GM19324 (cell line): ENCODE measurements around the gene SPIB.

Source experiments
- ATAC-seq: cut with Tn5 transposase; IDR thresholded peaks from one replicate; pipeline ENCODE4 v1.9.1; 2021; ENCODE audit warnings: mild to moderate bottlenecking, moderate library complexity; ENCODE audit not compliant: unreplicated experiment, low FRiP score

SPIB gene

DNA sequence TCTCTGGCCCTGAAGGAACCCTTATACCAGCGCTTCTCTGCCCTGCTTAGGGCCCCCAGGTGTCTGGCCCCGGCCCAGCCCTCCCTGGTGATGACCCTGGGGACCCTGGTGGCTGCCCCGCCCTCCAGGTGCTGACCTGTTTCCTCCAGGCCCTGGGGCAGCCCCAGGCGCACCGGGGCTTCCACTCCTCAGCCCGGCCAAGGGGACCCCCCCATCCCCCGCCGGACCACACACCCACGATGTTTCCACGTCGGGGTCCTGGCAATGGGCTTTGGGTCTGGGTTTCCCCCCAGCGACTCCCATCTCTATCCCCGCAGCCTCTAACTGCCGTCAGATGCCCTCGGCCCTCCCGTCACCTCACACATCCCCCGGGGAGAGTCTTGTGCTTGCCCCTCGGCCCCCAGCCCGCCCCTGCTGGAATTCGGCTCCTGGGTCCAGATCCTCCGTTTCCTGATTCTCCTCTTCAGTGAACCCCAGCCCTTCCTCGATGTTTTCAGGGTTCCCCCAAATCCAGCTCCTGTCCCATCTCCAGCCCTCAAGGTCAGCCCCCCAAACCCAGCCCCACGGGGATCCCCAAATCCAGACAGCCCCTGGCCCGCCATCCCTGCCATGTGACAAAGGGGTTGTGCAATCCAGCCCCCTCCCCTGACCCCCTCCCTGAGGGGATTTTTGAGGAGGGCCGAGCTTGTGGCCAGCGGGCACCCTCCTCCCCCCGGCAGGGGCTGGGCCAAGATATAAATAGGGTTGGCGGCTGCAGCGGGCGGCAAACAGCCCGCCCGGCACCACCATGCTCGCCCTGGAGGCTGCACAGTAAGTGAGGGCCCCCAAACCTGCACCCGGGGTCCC is at the start of gene SPIB:
SPIB (plus strand) TSS at position 763 of the 846 bp plus-strand sequence; CDS start at position 788, 25 bp downstream.
- ATAC-seq, result no peak

DNA sequence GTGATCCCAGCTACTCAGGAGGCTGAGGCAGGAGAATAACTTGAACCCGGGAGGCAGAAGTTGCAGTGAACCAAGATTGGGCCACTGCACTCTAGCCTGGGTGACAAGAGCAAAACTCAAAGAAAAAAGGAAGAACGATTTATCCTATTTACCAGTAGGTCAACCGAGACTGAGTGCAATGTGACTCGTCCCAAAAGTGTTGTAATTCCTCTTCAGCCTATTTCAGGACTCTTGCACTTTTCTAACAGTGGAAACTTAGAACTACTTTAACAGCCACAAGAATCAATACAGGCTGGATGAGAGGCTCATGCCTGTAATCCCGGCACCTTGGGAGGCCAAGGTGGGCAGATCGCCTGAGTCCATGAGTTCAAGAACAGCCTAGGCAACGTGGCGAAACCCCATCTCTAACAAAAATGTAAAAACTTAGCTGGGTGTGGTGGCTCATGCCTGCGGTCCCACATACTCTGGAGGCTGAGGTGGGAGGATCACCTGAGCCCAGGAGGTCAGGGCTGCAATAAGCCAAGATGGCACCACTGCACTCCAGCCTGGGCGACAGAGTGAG is 46.7 kb upstream of the SPIB start:
- ATAC-seq, result no peak

DNA sequence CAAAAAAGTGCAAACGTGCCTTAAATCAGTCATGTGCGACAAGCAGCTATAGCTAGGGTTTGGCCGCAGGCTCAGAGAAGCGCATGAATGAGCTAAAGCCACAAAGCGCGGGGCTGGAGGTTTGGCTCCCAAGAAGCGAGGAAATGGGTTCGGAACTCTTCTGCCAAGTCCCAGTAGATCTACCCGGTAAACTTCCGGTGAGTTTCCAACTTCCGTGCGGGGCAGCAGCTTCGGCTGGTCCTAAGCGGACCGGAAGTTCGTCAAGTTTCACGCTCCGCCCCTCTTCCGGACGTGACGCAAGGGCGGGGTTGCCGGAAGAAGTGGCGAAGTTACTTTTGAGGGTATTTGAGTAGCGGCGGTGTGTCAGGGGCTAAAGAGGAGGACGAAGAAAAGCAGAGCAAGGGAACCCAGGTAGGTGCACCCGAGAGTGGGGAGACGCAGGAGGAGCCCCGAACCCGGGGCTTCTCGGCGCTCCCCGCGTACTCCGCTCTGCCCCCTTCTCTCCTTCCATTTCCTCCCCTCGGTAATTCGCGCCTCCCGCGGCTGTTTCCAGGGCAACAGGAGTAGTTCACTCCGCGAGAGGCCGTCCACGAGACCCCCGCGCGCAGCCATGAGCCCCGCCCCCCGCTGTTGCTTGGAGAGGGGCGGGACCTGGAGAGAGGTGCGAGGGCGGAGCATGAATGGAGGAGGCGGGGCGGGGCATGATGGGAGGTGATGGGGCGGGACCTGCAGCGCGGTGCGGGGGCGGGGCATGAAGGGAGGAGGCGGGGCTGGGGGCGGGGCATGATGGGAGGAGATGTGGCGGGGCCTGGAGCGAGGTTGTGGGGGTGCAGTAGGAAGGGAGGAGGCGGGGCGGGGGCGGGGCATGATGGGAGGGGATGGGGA is 42.3 kb upstream of the SPIB start, which contains the start of gene NR1H2:
NR1H2 (plus strand) TSS at position 292 of the 885 bp plus-strand sequence. CDS start 1,149 bp downstream, outside the sequence.
- peak; percentile 85 for ATAC-seq

DNA sequence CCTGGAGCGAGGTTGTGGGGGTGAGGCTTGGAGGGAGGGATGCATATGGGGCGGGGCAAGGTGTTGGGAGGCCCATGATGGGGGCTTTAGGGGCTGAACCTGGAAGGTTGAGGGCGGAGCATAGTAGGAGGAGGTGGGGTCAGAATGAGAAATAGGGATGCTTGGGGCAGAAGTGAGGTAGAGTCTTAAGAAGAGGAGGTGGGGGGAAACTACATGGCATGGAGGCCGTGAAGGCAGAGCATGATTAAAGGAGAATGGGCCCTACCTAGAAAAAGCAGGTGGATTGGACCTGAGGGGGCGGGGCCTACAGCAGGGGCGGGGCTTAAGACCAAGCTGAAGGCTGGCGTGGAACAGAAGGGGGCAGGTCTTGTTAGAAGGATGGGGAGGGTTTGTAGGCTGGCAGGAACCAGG is 41.7 kb upstream of the SPIB start:
- no peak for ATAC-seq

DNA sequence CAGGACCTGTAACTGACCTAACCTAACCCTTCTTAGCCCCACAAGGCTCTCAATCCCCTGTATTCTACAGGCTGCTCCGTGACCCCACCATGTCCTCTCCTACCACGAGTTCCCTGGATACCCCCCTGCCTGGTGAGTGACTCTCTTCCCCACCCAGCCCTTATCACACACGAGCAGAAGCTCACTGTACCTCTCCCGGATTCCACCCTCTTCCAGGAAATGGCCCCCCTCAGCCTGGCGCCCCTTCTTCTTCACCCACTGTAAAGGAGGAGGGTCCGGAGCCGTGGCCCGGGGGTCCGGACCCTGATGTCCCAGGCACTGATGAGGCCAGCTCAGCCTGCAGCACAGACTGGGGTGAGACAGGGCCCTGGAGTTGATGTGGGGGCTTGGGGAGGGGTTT is 41.2 kb upstream of the SPIB start:
- no peak for ATAC-seq

DNA sequence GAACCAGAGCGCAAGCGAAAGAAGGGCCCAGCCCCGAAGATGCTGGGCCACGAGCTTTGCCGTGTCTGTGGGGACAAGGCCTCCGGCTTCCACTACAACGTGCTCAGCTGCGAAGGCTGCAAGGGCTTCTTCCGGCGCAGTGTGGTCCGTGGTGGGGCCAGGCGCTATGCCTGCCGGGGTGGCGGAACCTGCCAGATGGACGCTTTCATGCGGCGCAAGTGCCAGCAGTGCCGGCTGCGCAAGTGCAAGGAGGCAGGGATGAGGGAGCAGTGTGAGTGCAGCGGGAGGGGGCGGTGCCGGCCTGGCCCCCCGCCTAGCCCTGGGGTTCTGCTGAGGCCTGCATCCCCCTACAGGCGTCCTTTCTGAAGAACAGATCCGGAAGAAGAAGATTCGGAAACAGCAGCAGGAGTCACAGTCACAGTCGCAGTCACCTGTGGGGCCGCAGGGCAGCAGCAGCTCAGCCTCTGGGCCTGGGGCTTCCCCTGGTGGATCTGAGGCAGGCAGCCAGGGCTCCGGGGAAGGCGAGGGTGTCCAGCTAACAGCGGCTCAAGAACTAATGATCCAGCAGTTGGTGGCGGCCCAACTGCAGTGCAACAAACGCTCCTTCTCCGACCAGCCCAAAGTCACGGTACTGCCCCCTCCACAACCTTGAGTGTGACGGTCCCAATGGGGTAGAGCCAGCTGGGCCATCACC is 40.4 kb upstream of the SPIB start:
- ATAC-seq, result no peak

DNA sequence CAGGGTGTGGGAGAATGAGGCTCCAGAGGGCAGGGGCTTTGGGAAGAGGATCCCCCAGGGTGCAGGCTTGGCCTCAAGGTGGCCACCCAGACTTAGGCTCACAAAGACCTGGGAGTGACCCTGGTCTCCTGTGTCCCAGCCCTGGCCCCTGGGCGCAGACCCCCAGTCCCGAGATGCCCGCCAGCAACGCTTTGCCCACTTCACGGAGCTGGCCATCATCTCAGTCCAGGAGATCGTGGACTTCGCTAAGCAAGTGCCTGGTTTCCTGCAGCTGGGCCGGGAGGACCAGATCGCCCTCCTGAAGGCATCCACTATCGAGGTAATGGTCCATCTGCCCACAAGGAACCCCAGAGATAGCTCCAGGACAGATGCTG is 39.9 kb upstream of the SPIB start:
- no peak for ATAC-seq

DNA sequence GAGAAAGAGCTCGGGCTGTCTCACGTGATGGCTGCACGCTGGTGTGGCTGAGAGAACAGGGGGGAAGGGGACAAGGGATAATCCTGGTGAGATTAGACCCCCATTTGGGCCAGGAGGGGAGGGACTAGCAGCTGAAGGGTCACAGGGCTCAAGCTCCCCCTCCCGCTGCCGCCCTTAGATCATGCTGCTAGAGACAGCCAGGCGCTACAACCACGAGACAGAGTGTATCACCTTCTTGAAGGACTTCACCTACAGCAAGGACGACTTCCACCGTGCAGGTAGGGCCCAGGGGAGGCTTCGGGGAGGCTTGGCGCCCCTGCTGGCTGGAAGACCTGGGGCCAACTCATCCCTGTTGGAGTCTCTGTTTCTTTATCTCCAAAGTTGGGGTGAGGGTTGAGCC is 39.1 kb upstream of the SPIB start:
- no peak for ATAC-seq

DNA sequence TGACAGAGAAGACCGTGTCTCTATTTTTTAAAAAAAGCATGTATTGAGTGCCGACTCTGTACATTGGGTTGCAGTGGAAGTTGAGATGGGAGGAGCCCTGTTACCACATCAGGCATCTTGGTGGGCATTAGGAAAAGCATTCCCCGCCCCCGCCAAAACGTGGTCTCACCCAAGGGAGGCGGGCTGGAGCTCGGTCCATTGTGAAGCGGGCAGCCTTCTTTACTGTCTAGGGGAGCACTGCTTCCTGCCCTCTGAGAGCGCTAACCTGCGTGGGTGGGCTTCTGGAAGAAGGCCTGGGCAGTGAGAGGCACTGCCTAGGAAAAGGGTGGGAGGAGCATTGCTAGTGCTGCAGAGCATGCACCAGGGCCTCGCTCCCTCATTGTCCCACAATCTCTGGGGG is 38.6 kb upstream of the SPIB start:
- no peak for ATAC-seq

DNA sequence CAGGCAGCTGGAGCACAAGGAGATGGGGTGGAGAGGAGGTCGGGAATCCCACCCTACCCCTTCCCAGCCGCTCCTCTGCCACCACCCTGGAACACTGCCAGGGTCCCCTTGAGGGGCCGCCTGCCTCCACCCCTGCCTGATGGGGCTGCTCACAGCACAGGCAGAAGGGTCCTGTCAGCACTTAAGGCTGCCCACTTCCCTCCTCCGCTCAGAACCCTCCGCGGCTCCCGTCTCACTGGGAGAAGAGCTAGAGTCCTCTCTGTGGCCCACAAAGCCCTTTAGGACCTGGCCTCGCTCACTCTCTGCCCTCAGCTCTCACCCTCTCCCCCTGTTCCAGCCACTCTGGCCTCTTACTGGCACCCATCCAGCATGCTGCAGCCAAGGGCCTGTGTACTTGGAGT is 38.0 kb upstream of the SPIB start:
- ATAC-seq, result no peak

DNA sequence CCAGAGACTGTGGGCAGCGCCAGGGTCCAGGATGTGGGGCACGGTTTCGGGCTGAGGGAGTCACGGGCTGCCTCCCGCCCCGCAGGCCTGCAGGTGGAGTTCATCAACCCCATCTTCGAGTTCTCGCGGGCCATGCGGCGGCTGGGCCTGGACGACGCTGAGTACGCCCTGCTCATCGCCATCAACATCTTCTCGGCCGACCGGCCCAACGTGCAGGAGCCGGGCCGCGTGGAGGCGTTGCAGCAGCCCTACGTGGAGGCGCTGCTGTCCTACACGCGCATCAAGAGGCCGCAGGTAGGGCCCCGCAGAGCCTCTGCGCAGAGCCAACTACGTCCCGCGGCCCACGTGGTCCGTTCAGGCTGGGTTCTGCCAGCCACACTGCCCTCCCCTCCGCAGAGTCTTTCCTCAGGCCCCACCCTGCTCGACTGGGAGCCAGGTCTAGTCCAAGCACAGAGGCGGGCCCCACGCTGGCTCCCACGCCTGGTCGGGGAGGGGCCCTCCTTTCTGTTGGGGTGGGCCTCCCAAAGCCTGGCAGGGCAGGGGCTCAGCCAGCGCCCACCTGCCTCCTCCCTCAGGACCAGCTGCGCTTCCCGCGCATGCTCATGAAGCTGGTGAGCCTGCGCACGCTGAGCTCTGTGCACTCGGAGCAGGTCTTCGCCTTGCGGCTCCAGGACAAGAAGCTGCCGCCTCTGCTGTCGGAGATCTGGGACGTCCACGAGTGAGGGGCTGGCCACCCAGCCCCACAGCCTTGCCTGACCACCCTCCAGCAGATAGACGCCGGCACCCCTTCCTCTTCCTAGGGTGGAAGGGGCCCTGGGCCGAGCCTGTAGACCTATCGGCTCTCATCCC is 36.6 kb upstream of the SPIB start:
- no peak for ATAC-seq

DNA sequence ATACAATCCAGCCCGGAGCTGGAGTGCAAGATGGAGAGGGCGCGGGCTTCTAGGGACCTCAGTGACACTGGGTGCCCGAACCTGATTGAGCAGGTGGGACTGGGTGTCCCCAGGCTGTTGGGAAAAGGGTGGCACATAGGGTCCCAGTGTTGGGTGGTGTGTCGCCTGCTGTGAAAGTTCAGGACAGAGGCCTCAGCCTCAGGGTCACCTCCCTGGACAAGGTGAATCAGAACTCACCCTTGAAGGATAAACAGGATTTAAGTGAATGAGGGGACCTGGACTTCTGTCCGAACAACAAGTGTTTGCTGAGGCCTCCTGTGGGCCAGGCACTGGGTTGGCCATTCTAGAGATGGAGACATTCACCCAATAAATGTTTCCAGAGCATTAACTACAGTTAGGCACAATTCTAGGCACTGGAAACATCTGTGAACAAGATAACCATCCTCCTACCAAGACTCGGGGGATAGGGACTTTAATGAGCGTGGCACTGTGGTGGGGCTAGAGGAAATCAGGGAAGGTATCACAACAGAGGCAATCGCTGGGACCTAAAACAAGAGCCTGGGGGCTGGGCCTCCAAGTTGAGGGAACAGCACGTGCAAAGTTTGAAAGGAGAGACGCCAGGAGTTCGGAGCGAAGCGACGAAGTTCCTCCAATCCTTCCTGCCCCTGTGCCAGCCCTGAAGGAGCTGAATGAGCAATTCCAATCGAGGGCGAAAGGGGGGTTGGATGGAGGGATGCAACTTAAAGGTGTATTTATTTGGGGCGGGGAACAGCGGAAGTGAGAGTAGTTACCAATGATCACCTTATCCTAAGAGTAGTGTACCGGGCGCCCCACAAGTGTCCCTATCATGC is 35.5 kb upstream of the SPIB start:
- ATAC-seq, result no peak

DNA sequence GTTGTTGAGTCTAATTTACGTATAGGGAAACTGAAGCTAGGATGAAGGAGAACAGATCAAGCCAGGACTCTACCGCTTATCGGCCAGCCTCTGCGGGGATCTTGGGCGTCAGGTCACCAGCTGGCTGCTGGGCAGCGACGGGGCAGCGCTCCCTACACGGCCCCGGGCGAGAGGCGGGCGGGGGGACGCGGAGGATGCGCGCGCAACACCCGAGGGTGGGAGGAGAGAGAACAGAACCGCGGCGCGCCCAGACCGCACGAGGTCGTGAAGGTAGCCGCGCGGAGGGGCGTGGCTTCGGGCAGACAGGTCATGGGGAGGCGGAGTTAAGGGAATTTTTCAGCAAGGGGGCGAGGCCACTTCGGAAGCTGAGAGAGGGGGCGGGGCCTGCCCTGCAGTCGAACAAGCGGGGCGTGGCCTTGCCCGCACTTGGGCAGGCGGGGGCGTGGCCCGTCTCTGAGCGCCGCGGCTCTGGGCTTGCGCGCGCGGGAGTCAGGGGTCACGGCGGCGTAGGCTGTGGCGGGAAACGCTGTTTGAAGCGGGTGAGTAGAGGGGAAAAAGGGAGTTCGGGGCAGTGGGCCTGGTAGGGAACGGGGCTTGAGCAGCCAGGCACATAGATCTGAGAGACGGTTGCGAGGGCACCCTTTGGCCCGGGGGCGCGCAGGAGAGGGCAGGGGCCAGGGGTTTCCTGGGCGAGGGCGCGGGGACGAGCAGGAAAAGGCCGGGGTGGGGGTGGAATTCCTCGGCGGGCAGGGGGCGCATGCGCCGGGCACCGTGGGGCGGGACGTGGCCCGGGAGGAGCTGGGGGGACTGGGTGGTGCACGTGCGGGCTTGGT is 34.7 kb upstream of the SPIB start, which contains the start of gene POLD1:
POLD1 (plus strand) TSS at position 496 of the 833 bp plus-strand sequence. CDS start 14,505 bp downstream, outside the sequence.
- ATAC-seq, result peak; percentile 90

DNA sequence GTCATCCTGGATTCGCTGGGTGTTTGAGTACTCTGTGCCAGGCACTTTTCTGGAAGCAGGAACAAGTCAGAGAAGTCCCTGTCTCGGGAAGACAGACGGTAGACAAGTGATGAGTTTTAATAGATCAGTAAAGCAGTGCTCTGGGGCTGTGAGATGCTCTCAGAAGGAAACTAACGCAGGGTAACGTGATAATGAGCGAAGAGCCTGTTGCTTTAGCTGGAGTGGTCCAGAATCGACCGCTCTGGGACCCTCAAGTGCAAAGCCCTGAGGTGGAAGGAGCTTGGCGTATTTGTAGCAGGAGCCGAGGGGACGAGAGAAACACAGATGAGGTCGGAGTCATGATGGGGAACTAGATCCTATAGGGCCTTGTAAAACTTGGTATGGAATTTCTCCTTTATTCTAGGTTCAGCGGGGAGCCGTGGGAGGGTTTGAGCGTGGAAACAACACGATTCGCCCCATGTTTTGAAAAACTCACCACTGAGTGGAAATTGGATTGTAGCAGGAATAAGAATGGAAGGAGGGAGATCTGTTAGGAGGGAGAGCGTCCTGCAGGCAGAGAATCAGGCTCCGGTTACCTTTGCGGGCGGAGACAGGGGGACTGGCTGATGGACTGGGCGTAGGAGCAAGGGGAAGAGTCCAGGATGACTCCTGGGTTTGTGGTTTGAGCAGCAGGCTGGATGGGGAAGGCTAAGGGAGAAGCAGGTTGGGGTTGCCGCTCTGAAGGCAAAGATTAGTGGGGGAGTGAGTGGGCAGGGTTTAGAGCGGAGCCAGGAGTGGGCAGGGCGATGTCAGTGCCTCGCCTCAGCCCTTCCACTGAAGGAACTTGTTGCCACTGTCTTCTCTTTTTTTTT is 33.8 kb upstream of the SPIB start:
- ATAC-seq, result no peak

DNA sequence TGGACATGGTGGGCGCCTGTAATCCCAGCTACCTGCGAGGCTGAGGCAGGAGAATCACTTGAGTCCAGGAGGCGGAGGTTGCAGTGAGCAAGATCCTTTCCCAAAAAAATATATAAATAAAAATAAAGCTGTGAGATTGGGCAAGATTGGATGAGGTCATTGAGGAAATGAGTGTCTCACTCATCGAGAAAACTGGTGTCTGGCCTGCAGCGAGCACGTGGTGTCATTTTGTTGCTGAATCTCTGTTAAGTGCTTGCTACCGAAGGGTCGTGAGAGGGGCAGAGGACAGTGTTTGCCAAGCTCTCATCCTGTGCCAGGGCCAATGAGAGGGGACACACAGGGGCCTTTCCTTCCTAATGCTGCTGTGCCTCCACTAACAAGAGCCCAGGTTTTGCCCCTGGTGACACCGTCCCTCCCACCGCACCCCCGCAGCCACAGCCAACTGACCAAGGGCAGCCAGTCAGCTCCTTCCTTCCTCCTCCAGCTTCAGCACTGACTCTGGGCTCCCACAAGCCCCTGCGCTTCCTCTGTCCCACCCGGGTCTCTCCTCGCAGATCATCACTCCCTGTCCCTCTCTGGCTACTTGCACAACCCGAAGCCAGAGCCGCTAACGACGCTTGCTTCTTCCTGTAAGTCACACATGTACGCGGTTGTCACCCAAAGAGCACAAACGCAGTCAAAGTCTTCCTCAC is 31.4 kb upstream of the SPIB start:
- no peak for ATAC-seq

DNA sequence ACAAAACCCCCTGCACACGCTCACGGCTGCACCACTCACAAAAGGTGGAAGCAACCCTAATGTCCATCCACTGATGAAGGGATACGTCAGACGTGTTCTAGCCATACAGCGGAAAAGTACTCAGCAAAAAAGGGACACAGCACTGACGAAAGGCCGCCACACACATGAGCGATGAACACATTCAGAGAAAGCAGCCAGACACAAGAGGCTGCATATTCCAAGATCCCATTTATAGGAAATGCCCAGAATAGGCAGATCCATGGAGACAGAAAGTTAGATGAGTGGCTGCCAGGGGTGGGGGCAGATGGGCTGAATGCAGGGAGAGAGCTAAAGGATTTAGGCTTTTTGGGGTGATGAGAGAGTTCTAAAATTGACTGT is 30.9 kb upstream of the SPIB start:
- ATAC-seq, result no peak
